Muscle of leg (tissue), 9 donors: ENCODE measurements around the gene CYP2D6. TPM values are rescaled to one million over a fixed set of nuclear protein-coding genes. Genes with fewer than 3 reads are reported as not detected.

Experiments
- polyA plus RNA-seq, 8 donors: library from polyadenylated mRNA; unstranded; fragments of 120-200 nt; gene quantifications; one replicate each; pipeline versions ENCODE4 v1.2.1 to v1.2.3, GENCODE V29; 2013; ENCODE audit warnings: inconsistent platforms in 1 of 8, low replicate concordance in 1 of 8; ENCODE audit not compliant: insufficient read length in 8 of 8, insufficient read depth in 1 of 8
- total RNA-seq: library from RNA; stranded (reverse); fragments of 120-200 nt; gene quantifications from one replicate; pipeline ENCODE4 v1.2.4, GENCODE V29; 2013

The CYP2D6 gene
- total and polyA plus RNA-seq, 9 donors = 0.31 to 3.4 (median 1.5) TPM

Other genes starting within 250 kb of the CYP2D6 start
- 0.09 TPM for gene SHISA8, start 215.7 kb downstream of the CYP2D6 start, total RNA-seq
- gene SHISA8, start 215.7 kb downstream of the CYP2D6 start, polyA plus RNA-seq = under 1 TPM in 7 of 8 donors, not detected in 1; 0.11 to 0.39 (median 0.22) TPM
- gene TNFRSF13C, start 204.0 kb downstream of the CYP2D6 start, total RNA-seq = 0.75 TPM
- 1 to 10 TPM in 7 of 8 donors, under 1 TPM in 1; 0.91 to 2.3 (median 1.2) TPM for gene TNFRSF13C, start 204.0 kb downstream of the CYP2D6 start, polyA plus RNA-seq
- 6.7 TPM for gene CENPM, start 183.7 kb downstream of the CYP2D6 start, total RNA-seq
- gene CENPM, start 183.7 kb downstream of the CYP2D6 start, polyA plus RNA-seq = 10 to 100 TPM in 3 of 8 donors, 1 to 10 TPM in 5; 7.5 to 11.6 (median 9.1) TPM
- gene SEPTIN3, start 161.4 kb downstream of the CYP2D6 start, total RNA-seq = 0.89 TPM
- gene SEPTIN3, start 161.4 kb downstream of the CYP2D6 start, polyA plus RNA-seq = 1 to 10 TPM in 4 of 8 donors, under 1 TPM in 4; 0.67 to 2.0 (median 0.90) TPM
- 1.0 TPM for gene WBP2NL, start 132.0 kb downstream of the CYP2D6 start, total RNA-seq
- gene WBP2NL, start 132.0 kb downstream of the CYP2D6 start, polyA plus RNA-seq = 1 to 10 TPM in 5 of 8 donors, under 1 TPM in 3; 0.38 to 2.3 (median 1.2) TPM
- gene NAGA, start 60.0 kb downstream of the CYP2D6 start, total RNA-seq = 21.8 TPM
- 10 to 100 TPM; 15.1 to 28.7 (median 22.4) TPM for gene NAGA, start 60.0 kb downstream of the CYP2D6 start, polyA plus RNA-seq
- 25.4 TPM for gene PHETA2, start 56.6 kb downstream of the CYP2D6 start, total RNA-seq
- 10 to 100 TPM; 18.0 to 32.1 (median 23.8) TPM for gene PHETA2, start 56.6 kb downstream of the CYP2D6 start, polyA plus RNA-seq
- gene SMDT1, start 51.1 kb downstream of the CYP2D6 start, total RNA-seq = 19.6 TPM
- 100 to 1,000 TPM in 5 of 8 donors, 10 to 100 TPM in 3; 57.4 to 171 (median 114) TPM for gene SMDT1, start 51.1 kb downstream of the CYP2D6 start, polyA plus RNA-seq
- gene NDUFA6, start 40.0 kb downstream of the CYP2D6 start, total RNA-seq = 114 TPM
- gene NDUFA6, start 40.0 kb downstream of the CYP2D6 start, polyA plus RNA-seq = 100 to 1,000 TPM in 2 of 8 donors, 10 to 100 TPM in 6; 78.1 to 143 (median 90.1) TPM
- 13.7 TPM for gene TCF20, start 139.8 kb upstream of the CYP2D6 start, total RNA-seq
- 10 to 100 TPM in 4 of 8 donors, 1 to 10 TPM in 4; 6.7 to 15.6 (median 10.0) TPM for gene TCF20, start 139.8 kb upstream of the CYP2D6 start, polyA plus RNA-seq